Mesenchymal stem cell (in vitro differentiated cells and primary cell): Measurements from ENCODE around the gene CXCL8.

Source experiments
- DNase-seq: peaks from one replicate; pipeline ENCODE4 v3.0.0-alpha.2; 2013
- H2AFZ ChIP-seq: one replicate; pipeline ENCODE4 v1.6.1; 2013; ENCODE audit warnings: low read depth, mild to moderate bottlenecking, control low read depth, inconsistent platforms, low read length, moderate library complexity
- H2AK5ac ChIP-seq: 2 replicates; pipeline ENCODE4 v1.6.1; 2013; ENCODE audit warnings: low read length, moderate library complexity, mild to moderate bottlenecking, inconsistent platforms; ENCODE audit not compliant: severe bottlenecking
- H2BK120ac ChIP-seq: one replicate; pipeline ENCODE4 v1.6.1; 2013; ENCODE audit warnings: low read depth, mild to moderate bottlenecking, inconsistent platforms, low read length, moderate library complexity
- H2BK12ac ChIP-seq, 2 experiments: one replicate each; pipeline ENCODE4 v1.6.1; 2013; ENCODE audit warnings: inconsistent platforms in 2 of 2, low read length in 2 of 2, mild to moderate bottlenecking in 2 of 2, moderate library complexity in 2 of 2, control low read depth in 1 of 2
- H2BK15ac ChIP-seq: one replicate; pipeline ENCODE4 v1.6.1; 2013; ENCODE audit warnings: mild to moderate bottlenecking, low read depth, inconsistent platforms; ENCODE audit not compliant: poor library complexity, severe bottlenecking
- H2BK5ac ChIP-seq: 2 replicates; pipeline ENCODE4 v1.6.1; 2013; ENCODE audit warnings: low read depth, mild to moderate bottlenecking, low read length, control low read depth, inconsistent platforms; ENCODE audit not compliant: poor library complexity, severe bottlenecking
- H3K14ac ChIP-seq, 2 experiments: one replicate each; pipeline ENCODE4 v1.6.1; 2013; ENCODE audit warnings: inconsistent platforms in 2 of 2, low read length in 2 of 2, control low read depth in 1 of 2, mild to moderate bottlenecking in 1 of 2, moderate library complexity in 1 of 2
- H3K18ac ChIP-seq, 2 experiments: one replicate each; pipeline ENCODE4 v1.6.1; 2013; ENCODE audit warnings: inconsistent platforms in 2 of 2, low read length in 2 of 2, control low read depth in 1 of 2, low read depth in 1 of 2, mild to moderate bottlenecking in 1 of 2
- H3K23ac ChIP-seq, 2 experiments: one replicate each; pipeline ENCODE4 v1.6.1; 2013; ENCODE audit warnings: inconsistent platforms in 2 of 2, low read length in 2 of 2, mild to moderate bottlenecking in 2 of 2, moderate library complexity in 2 of 2, control low read depth in 1 of 2
- H3K27ac ChIP-seq: 2 replicates; pipeline ENCODE4 v1.5.1; 2013; ENCODE audit warnings: mild to moderate bottlenecking, moderate library complexity, low read length, control low read depth, inconsistent platforms; ENCODE audit not compliant: poor library complexity, severe bottlenecking
- H3K27me3 ChIP-seq, 2 experiments: 2 replicates each; pipeline versions ENCODE4 v1.6.1 to v1.7.0; 2013; ENCODE audit warnings: low read length in 2 of 2, mild to moderate bottlenecking in 2 of 2, moderate library complexity in 2 of 2, control low read depth in 1 of 2, inconsistent platforms in 1 of 2; ENCODE audit not compliant: control insufficient read depth in 1 of 2, insufficient read depth in 1 of 2
- H3K36me3 ChIP-seq, 2 experiments: 2 replicates each; pipeline versions ENCODE4 v1.6.1 to v1.7.0; 2013; ENCODE audit warnings: low read length in 2 of 2, control low read depth in 1 of 2, inconsistent platforms in 1 of 2, low read depth in 1 of 2, mild to moderate bottlenecking in 1 of 2; ENCODE audit not compliant: insufficient read depth in 2 of 2, control insufficient read depth in 1 of 2
- H3K4ac ChIP-seq, 2 experiments: one replicate each; pipeline ENCODE4 v1.6.1; 2013; ENCODE audit warnings: inconsistent platforms in 2 of 2, low read length in 2 of 2, mild to moderate bottlenecking in 2 of 2, moderate library complexity in 2 of 2, control low read depth in 1 of 2, low read depth in 1 of 2
- H3K4me1 ChIP-seq: 2 replicates; pipeline ENCODE4 v1.6.1; 2013; ENCODE audit warnings: low read depth, low read length, control low read depth; ENCODE audit not compliant: control insufficient read depth, insufficient read depth
- H3K4me2 ChIP-seq: 2 replicates; pipeline ENCODE4 v1.6.1; 2013; ENCODE audit warnings: low read length, mild to moderate bottlenecking, inconsistent platforms; ENCODE audit not compliant: poor library complexity, severe bottlenecking
- H3K4me3 ChIP-seq, 2 experiments: 2 replicates each; pipeline versions ENCODE4 v1.5.1 to v1.7.0; 2013; ENCODE audit warnings: low read length in 2 of 2, mild to moderate bottlenecking in 2 of 2, control low read depth in 1 of 2, low read depth in 1 of 2; ENCODE audit not compliant: insufficient read depth in 1 of 2
- H3K79me1 ChIP-seq: replicated peaks from 2 replicates; pipeline ENCODE4 v1.6.1; 2013; ENCODE audit warnings: mild to moderate bottlenecking, control low read depth, low read length, inconsistent platforms; ENCODE audit not compliant: poor library complexity, severe bottlenecking
- H3K9ac ChIP-seq: 2 replicates; pipeline ENCODE4 v1.7.0; 2013; ENCODE audit warnings: mild to moderate bottlenecking, low read length, moderate library complexity
- H3K9me3 ChIP-seq: 2 replicates; pipeline ENCODE4 v1.7.0; 2013; ENCODE audit warnings: mild to moderate bottlenecking, low read length; ENCODE audit not compliant: control insufficient read depth
- H4K8ac ChIP-seq: one replicate; pipeline ENCODE4 v1.6.1; 2013; ENCODE audit warnings: inconsistent platforms, mild to moderate bottlenecking, low read length, moderate library complexity
- H4K91ac ChIP-seq: one replicate; pipeline ENCODE4 v1.6.1; 2013; ENCODE audit warnings: mild to moderate bottlenecking, low read length, inconsistent platforms
- WGBS: methylation state at CpG from one replicate; pipeline ENCODE4 v1.1.7; 2013; ENCODE audit warnings: mixed read lengths; 5-methylcytosine and 5-hydroxymethylcytosine counted together

The CXCL8 gene

GRCh38 chr4:73714647-73715046 is 25.7 kb upstream of the CXCL8 start:
- H3K27me3 ChIP-seq: no peaks in the 10 kb centered on the region
- H2BK15ac ChIP-seq: no peak overlapping the region
- no peak overlapping the region for H2AFZ ChIP-seq
- no peak for DNase-seq
- no peak overlapping the region for H2BK120ac ChIP-seq
- H3K14ac ChIP-seq: no peak overlapping the region
- no CpG with 5 or more reads among the region's 2 CpGs for WGBS
- no peak overlapping the region for H3K4me3 ChIP-seq
- no peak overlapping the region for H3K9ac ChIP-seq
- H3K27ac ChIP-seq: no peak overlapping the region
- H4K91ac ChIP-seq: no peak overlapping the region
- no peaks in the 10 kb centered on the region for H3K9me3 ChIP-seq
- no peak overlapping the region for H3K23ac ChIP-seq
- no peak overlapping the region for H3K4ac ChIP-seq
- no peak overlapping the region for H3K4me2 ChIP-seq
- no peaks in the 10 kb centered on the region for H3K4me1 ChIP-seq
- no peak overlapping the region for H4K8ac ChIP-seq
- no peak overlapping the region for H2AK5ac ChIP-seq
- H3K18ac ChIP-seq: no peak overlapping the region
- no peak overlapping the region for H2BK12ac ChIP-seq
- no peaks in the 10 kb centered on the region for H3K79me1 ChIP-seq
- no peak overlapping the region for H2BK5ac ChIP-seq
- H3K36me3 ChIP-seq: no peaks in the 10 kb centered on the region

GRCh38 chr4:73715659-73716058 is 24.7 kb upstream of the CXCL8 start:
- no peak overlapping the region for H2BK120ac ChIP-seq
- no peak overlapping the region for H2BK12ac ChIP-seq
- no peak overlapping the region for H2AFZ ChIP-seq
- H3K9ac ChIP-seq: no peak overlapping the region
- H3K4me1 ChIP-seq: no peaks in the 10 kb centered on the region
- H2BK15ac ChIP-seq: no peak overlapping the region
- no peak overlapping the region for H4K8ac ChIP-seq
- H4K91ac ChIP-seq: no peak overlapping the region
- H3K4me3 ChIP-seq: no peak overlapping the region
- H3K18ac ChIP-seq: no peak overlapping the region
- no peak overlapping the region for H3K4ac ChIP-seq
- DNase-seq: no peak
- H3K4me2 ChIP-seq: no peak overlapping the region
- no peak overlapping the region for H3K23ac ChIP-seq
- no peaks in the 10 kb centered on the region for H3K27me3 ChIP-seq
- 98% methylated on average over 2 of the region's 2 CpGs for WGBS
- H2AK5ac ChIP-seq: no peak overlapping the region
- H3K9me3 ChIP-seq: no peaks in the 10 kb centered on the region
- H3K79me1 ChIP-seq: no peaks in the 10 kb centered on the region
- no peak overlapping the region for H3K27ac ChIP-seq
- no peak overlapping the region for H3K14ac ChIP-seq
- no peaks in the 10 kb centered on the region for H3K36me3 ChIP-seq
- H2BK5ac ChIP-seq: no peak overlapping the region

GRCh38 chr4:73718375-73719373 is 21.7 kb upstream of the CXCL8 start:
- no peaks in the 10 kb centered on the region for H3K9me3 ChIP-seq
- H3K36me3 ChIP-seq: no peaks in the 10 kb centered on the region
- H3K4me2 ChIP-seq: no peak overlapping the region
- no peak overlapping the region for H4K91ac ChIP-seq
- H2AK5ac ChIP-seq: no peak overlapping the region
- H3K27ac ChIP-seq: peak overlapping the region; percentile 61
- no CpG with 5 or more reads among the region's 1 CpG for WGBS
- no peaks in the 10 kb centered on the region for H3K27me3 ChIP-seq
- no peak overlapping the region for H4K8ac ChIP-seq
- no peaks in the 10 kb centered on the region for H3K79me1 ChIP-seq
- no peak overlapping the region for H2BK12ac ChIP-seq
- no peak overlapping the region for H2BK15ac ChIP-seq
- no peak for DNase-seq
- no peak overlapping the region for H2AFZ ChIP-seq
- no peak overlapping the region for H3K4ac ChIP-seq
- no peak overlapping the region for H2BK5ac ChIP-seq
- H3K4me1 ChIP-seq: no peaks in the 10 kb centered on the region
- H3K18ac ChIP-seq: no peak overlapping the region
- no peak overlapping the region for H3K4me3 ChIP-seq
- H2BK120ac ChIP-seq: no peak overlapping the region
- no peak overlapping the region for H3K23ac ChIP-seq
- H3K14ac ChIP-seq: no peak overlapping the region
- H3K9ac ChIP-seq: peak overlapping the region; percentile 26

- no peak overlapping the region for H2BK12ac ChIP-seq
- peaks cover 2% of the 10 kb centered on the region for H3K4me1 ChIP-seq
- WGBS: 86% methylated on average over 1 of the region's 1 CpG
- peak overlapping the region; percentile 75 for H3K9ac ChIP-seq
- no peaks in the 10 kb centered on the region for H3K36me3 ChIP-seq
- H3K4me3 ChIP-seq: peak overlapping the region in 1 of 2 experiments; percentile 26
- no peak overlapping the region for H2BK15ac ChIP-seq
- no peaks in the 10 kb centered on the region for H3K9me3 ChIP-seq
- H3K14ac ChIP-seq: no peak overlapping the region
- H2BK120ac ChIP-seq: no peak overlapping the region
- H2AFZ ChIP-seq: no peak overlapping the region
- no peak overlapping the region for H2AK5ac ChIP-seq
- H3K23ac ChIP-seq: no peak overlapping the region
- no peak overlapping the region for H3K27ac ChIP-seq
- H3K79me1 ChIP-seq: no peaks in the 10 kb centered on the region
- no peak overlapping the region for H3K4me2 ChIP-seq
- H4K8ac ChIP-seq: no peak overlapping the region
- no peak overlapping the region for H3K4ac ChIP-seq
- DNase-seq: peak; percentile 68
- no peak overlapping the region for H4K91ac ChIP-seq
- H3K18ac ChIP-seq: no peak overlapping the region
- no peak overlapping the region for H2BK5ac ChIP-seq
- no peaks in the 10 kb centered on the region for H3K27me3 ChIP-seq
These were observed 18.9 kb upstream of the CXCL8 start for GRCh38 chr4:73721435-73721834.
